IMR-90 (cell line): Measurements from ENCODE around the gene UBE2M. TPM values are rescaled to one million over a fixed set of nuclear protein-coding genes. Genes with fewer than 3 reads are reported as not detected.
"Not testable (repeated sequence)": the region's sequence is repeated elsewhere in the genome, so short reads cannot be mapped to it uniquely, and the experiment has no call there.

Experiments
- ATAC-seq: fragments of 200-7000 bp; cut with Tn5 transposase; 2 replicates; pipeline ENCODE4 v1.9.1; 2020; ENCODE audit warnings: low read depth, mild to moderate bottlenecking, moderate library complexity
- BruUV-seq: library from RNA; stranded (reverse); fragments of 400-500 nt; replicated peaks from 2 replicates; lab custom pipeline; 2021; lab: Mats Ljungman, UMichigan
- CTCF ChIA-PET: fragments of 300-600 bp; formaldehyde crosslinking; extraction: SDS; loops from one replicate; lab custom pipeline; 2021; ENCODE audit warnings: antibody characterized with exemption; lab: Yijun Ruan, JAX
- POLR2A ChIA-PET: fragments of 300-600 bp; sonication (Branson Sonifier 250); formaldehyde crosslinking; loops from one replicate; lab custom pipeline; 2022; ENCODE audit warnings: antibody characterized with exemption; ENCODE audit not compliant: unreplicated experiment; lab: Charles Lee
- DNase-seq: peaks from one replicate; pipeline ENCODE4 v3.0.0; 2013
- H2AFZ ChIP-seq: replicated peaks from 2 replicates; pipeline ENCODE3; 2013; ENCODE audit warnings: low read length, mild to moderate bottlenecking; ENCODE audit not compliant: poor library complexity
- H2AK5ac ChIP-seq: 2 replicates; pipeline ENCODE4 v1.6.1; 2013; ENCODE audit warnings: low read depth, low read length, inconsistent platforms
- H2AK9ac ChIP-seq: replicated peaks from 2 replicates; pipeline ENCODE3; 2013; ENCODE audit warnings: mild to moderate bottlenecking, low read depth, low read length, moderate library complexity; ENCODE audit not compliant: poor library complexity
- H2BK120ac ChIP-seq: 2 replicates; pipeline ENCODE4 v1.6.1; 2013; ENCODE audit warnings: low read depth, low read length, inconsistent platforms
- H2BK15ac ChIP-seq: 3 replicates; pipeline ENCODE4 v1.6.1; 2013; ENCODE audit warnings: low read depth, low read length, inconsistent platforms
- H2BK20ac ChIP-seq: 2 replicates; pipeline ENCODE4 v1.6.1; 2013; ENCODE audit warnings: low read depth, mild to moderate bottlenecking, inconsistent platforms, low read length, moderate library complexity
- H2BK5ac ChIP-seq: 2 replicates; pipeline ENCODE4 v1.6.1; 2013; ENCODE audit warnings: mild to moderate bottlenecking, low read depth, low read length, inconsistent platforms; ENCODE audit not compliant: poor library complexity, severe bottlenecking
- H3K14ac ChIP-seq: replicated peaks from 2 replicates; pipeline ENCODE4 v1.6.1; 2013; ENCODE audit warnings: low read depth, low read length, inconsistent platforms
- H3K18ac ChIP-seq: 2 replicates; pipeline ENCODE4 v1.6.1; 2013; ENCODE audit warnings: low read depth, low read length, control low read depth
- H3K23ac ChIP-seq: 2 replicates; pipeline ENCODE4 v1.6.1; 2013; ENCODE audit warnings: low read depth, low read length, inconsistent platforms
- H3K27ac ChIP-seq: 2 replicates; pipeline ENCODE4 v1.5.1; 2013; ENCODE audit warnings: mild to moderate bottlenecking, control low read depth, low read length; ENCODE audit not compliant: insufficient read depth
- H3K27me3 ChIP-seq: 2 replicates; pipeline ENCODE4 v1.6.1; 2013; ENCODE audit warnings: low read length; ENCODE audit not compliant: control insufficient read depth, insufficient read depth
- H3K36me3 ChIP-seq: 2 replicates; pipeline ENCODE4 v1.6.1; 2013; ENCODE audit warnings: low read length, mixed read lengths; ENCODE audit not compliant: control insufficient read depth, insufficient read depth
- H3K4ac ChIP-seq: 2 replicates; pipeline ENCODE4 v1.6.1; 2013; ENCODE audit warnings: low read depth, low read length, inconsistent platforms
- H3K4me1 ChIP-seq: 2 replicates; pipeline ENCODE4 v1.6.1; 2013; ENCODE audit warnings: low read length, mixed read lengths; ENCODE audit not compliant: control insufficient read depth, insufficient read depth
- H3K4me2 ChIP-seq: 2 replicates; pipeline ENCODE4 v1.6.1; 2013; ENCODE audit warnings: low read depth, mild to moderate bottlenecking, control low read depth, low read length, moderate library complexity
- H3K4me3 ChIP-seq: 2 replicates; pipeline ENCODE4 v1.5.1; 2013; ENCODE audit warnings: low read depth, mild to moderate bottlenecking, control low read depth, low read length, moderate library complexity; ENCODE audit not compliant: insufficient read depth
- H3K56ac ChIP-seq: 2 replicates; pipeline ENCODE4 v1.6.1; 2013; ENCODE audit warnings: low read length, inconsistent platforms; ENCODE audit not compliant: insufficient read depth; ENCODE audit errors: extremely low read depth
- H3K79me1 ChIP-seq, 2 experiments: 2 replicates each; pipeline ENCODE4 v1.6.1; 2013; ENCODE audit warnings: low read length in 2 of 2, inconsistent platforms in 1 of 2, low read depth in 1 of 2
- H3K9ac ChIP-seq: 2 replicates; pipeline ENCODE4 v1.6.1; 2013; ENCODE audit warnings: low read depth, low read length, control low read depth
- H3K9me1 ChIP-seq: 2 replicates; pipeline ENCODE4 v1.6.1; 2013; ENCODE audit warnings: low read length, inconsistent platforms; ENCODE audit not compliant: insufficient read depth
- H3K9me3 ChIP-seq: 2 replicates; pipeline ENCODE4 v1.6.1; 2013; ENCODE audit warnings: low read length; ENCODE audit not compliant: control insufficient read depth, insufficient read depth
- H4K20me1 ChIP-seq: 2 replicates; pipeline ENCODE4 v1.6.1; 2013; ENCODE audit warnings: low read length, inconsistent platforms; ENCODE audit not compliant: insufficient read depth
- H4K5ac ChIP-seq: 2 replicates; pipeline ENCODE4 v1.6.1; 2013; ENCODE audit warnings: mild to moderate bottlenecking, low read depth, low read length, control low read depth
- H4K8ac ChIP-seq, 2 experiments: 2 replicates each; pipeline ENCODE4 v1.6.1; 2013; ENCODE audit warnings: low read depth in 2 of 2, low read length in 2 of 2, control low read depth in 1 of 2, inconsistent platforms in 1 of 2
- H4K91ac ChIP-seq: 2 replicates; pipeline ENCODE4 v1.6.1; 2013; ENCODE audit warnings: low read depth, low read length, inconsistent platforms; ENCODE audit not compliant: insufficient read depth
- WGBS, 2 experiments: methylation state at CpG; one replicate each; pipeline versions ENCODE4 v1.1.5 to v1.1.7; 2013; ENCODE audit warnings: missing lambda C conversion rate in 2 of 2; ENCODE audit not compliant: insufficient read length in 1 of 2; ENCODE audit errors: extremely low coverage in 2 of 2; 5-methylcytosine and 5-hydroxymethylcytosine counted together
- dilution Hi-C: fragments of 300-500 bp; cut with HindIII; formaldehyde crosslinking; loops from one replicate; pipeline ENCODE4 v1.14.3; 2018; ENCODE audit warnings: low sequenced_read_pairs; ENCODE audit not compliant: unreplicated experiment
- in situ Hi-C: fragments of 300-500 bp; cut with MboI; formaldehyde crosslinking; loops from 3 replicates; pipeline ENCODE4 v1.14.3; 2019; ENCODE audit warnings: low sequenced_read_pairs, inconsistent platforms, mixed read lengths
- intact Hi-C: fragments of 100-400 bp; cut with micrococcal nuclease; formaldehyde crosslinking; loops from 2 replicates; pipeline ENCODE4 v1.10.0; 2022
- polyA plus RNA-seq, 3 experiments: library from polyadenylated mRNA; depleted of rRNA; stranded (reverse); fragments of >200 nt; gene quantifications; 2 replicates each; pipeline ENCODE4 v1.2.3, GENCODE V29; 2012; ENCODE audit warnings: low replicate concordance in 1 of 3
- total RNA-seq: library from RNA; depleted of rRNA; stranded (reverse); fragments of >200 nt; gene quantifications from 2 replicates; pipeline ENCODE4 v1.2.3, GENCODE V29; 2012
- TF ChIP-seq, protein P1 (sequence below): conservative IDR thresholded peaks from 2 replicates; pipeline ENCODE4 v1.5.1; 2012; ENCODE audit warnings: mild to moderate bottlenecking, low read depth, low read length, improper control_type of control experiment

The UBE2M gene
- total and polyA plus RNA-seq, 2 of the 4 experiments (the other 2 are of a cell fraction), result 55.9 to 66.6 TPM

GRCh38 chr19:58606251-58606896 is 48.0 kb upstream of the UBE2M start:
- H2BK15ac ChIP-seq, H2AFZ ChIP-seq, H3K9me1 ChIP-seq, in situ Hi-C loops, H3K4me1 ChIP-seq, H3K27me3 ChIP-seq, H2AK9ac ChIP-seq, CTCF ChIA-PET, dilution Hi-C loops, H3K4me3 ChIP-seq, H3K4me2 ChIP-seq, H2BK120ac ChIP-seq, H3K4ac ChIP-seq, H4K5ac ChIP-seq, H2BK5ac ChIP-seq, intact Hi-C loops, H3K14ac ChIP-seq, H3K9me3 ChIP-seq, H4K8ac ChIP-seq, H3K79me1 ChIP-seq, BruUV-seq, H3K9ac ChIP-seq, H3K36me3 ChIP-seq, DNase-seq, H2AK5ac ChIP-seq, H3K23ac ChIP-seq, ATAC-seq, H4K20me1 ChIP-seq, H3K27ac ChIP-seq, H3K56ac ChIP-seq, H3K18ac ChIP-seq, H2BK20ac ChIP-seq, H4K91ac ChIP-seq, POLR2A ChIA-PET: not testable (repeated sequence)
- 79% methylated on average over 17 of the region's 62 CpGs; no CpG with 5 or more reads in 1 of the 2 experiments for WGBS, 2 experiments
- TF ChIP-seq, protein P1, sequence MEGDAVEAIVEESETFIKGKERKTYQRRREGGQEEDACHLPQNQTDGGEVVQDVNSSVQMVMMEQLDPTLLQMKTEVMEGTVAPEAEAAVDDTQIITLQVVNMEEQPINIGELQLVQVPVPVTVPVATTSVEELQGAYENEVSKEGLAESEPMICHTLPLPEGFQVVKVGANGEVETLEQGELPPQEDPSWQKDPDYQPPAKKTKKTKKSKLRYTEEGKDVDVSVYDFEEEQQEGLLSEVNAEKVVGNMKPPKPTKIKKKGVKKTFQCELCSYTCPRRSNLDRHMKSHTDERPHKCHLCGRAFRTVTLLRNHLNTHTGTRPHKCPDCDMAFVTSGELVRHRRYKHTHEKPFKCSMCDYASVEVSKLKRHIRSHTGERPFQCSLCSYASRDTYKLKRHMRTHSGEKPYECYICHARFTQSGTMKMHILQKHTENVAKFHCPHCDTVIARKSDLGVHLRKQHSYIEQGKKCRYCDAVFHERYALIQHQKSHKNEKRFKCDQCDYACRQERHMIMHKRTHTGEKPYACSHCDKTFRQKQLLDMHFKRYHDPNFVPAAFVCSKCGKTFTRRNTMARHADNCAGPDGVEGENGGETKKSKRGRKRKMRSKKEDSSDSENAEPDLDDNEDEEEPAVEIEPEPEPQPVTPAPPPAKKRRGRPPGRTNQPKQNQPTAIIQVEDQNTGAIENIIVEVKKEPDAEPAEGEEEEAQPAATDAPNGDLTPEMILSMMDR, result 0 out of 2 replicates have a peak, but pooled peaks have one; percentile 7
